OCI-LY1 (cell line): Measurements from ENCODE around the gene EPHA5.

Source experiments
- EZH2 ChIP-seq: fragments of 200-600 bp; sonication (generic), shearing (Covaris generic); IDR thresholded peaks from 2 replicates; pipeline ENCODE4 v1.8.0; 2017; ENCODE audit warnings: borderline replicate concordance, mixed run types, mild to moderate bottlenecking, antibody characterized with exemption, low read length, moderate library complexity, mixed read lengths
- TF ChIP-seq, protein P1 (sequence below): fragments of 200-600 bp; sonication (generic), shearing (Covaris generic); IDR thresholded peaks from 2 replicates; pipeline ENCODE4 v1.5.1; 2017; ENCODE audit warnings: mild to moderate bottlenecking, antibody characterized with exemption, low read length, moderate library complexity, mixed read lengths

DNA sequence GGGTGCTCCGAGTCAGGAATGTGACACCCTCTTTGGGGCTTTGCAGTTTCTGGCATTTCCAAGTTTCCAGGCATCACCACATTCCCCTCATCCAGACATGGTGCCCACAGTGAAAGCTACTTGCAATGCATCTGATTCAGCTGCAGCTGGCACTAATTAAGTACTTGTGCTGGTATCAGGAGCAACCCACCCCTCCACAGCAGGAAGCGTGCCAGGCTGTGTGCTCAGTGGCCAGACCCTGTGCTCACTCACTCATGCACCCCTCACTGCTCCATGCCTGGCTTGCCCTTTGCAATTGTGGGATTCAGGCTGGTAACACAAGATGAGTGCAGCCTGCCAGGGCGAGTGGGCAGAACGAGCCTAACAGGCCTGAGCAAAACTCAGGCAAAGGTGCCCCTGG, 271.2 kb downstream of the EPHA5 start:
- no peak for TF ChIP-seq EZH2
- TF ChIP-seq, protein P1, sequence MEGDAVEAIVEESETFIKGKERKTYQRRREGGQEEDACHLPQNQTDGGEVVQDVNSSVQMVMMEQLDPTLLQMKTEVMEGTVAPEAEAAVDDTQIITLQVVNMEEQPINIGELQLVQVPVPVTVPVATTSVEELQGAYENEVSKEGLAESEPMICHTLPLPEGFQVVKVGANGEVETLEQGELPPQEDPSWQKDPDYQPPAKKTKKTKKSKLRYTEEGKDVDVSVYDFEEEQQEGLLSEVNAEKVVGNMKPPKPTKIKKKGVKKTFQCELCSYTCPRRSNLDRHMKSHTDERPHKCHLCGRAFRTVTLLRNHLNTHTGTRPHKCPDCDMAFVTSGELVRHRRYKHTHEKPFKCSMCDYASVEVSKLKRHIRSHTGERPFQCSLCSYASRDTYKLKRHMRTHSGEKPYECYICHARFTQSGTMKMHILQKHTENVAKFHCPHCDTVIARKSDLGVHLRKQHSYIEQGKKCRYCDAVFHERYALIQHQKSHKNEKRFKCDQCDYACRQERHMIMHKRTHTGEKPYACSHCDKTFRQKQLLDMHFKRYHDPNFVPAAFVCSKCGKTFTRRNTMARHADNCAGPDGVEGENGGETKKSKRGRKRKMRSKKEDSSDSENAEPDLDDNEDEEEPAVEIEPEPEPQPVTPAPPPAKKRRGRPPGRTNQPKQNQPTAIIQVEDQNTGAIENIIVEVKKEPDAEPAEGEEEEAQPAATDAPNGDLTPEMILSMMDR, result no peak
